Fibroblast of the aortic adventitia (primary cell): Measurements from ENCODE around the gene KSR1. TPM values are rescaled to one million over a fixed set of nuclear protein-coding genes. Genes with fewer than 3 reads are reported as not detected.
A peak's percentile ranks its signal among the peaks of the same experiment; 100 is the strongest.
"Not testable (repeated sequence)": the region's sequence is repeated elsewhere in the genome, so short reads cannot be mapped to it uniquely, and the experiment has no call there.

Source experiments
- DNase-seq: peaks from one replicate; pipeline ENCODE4 v3.0.0-alpha.2; 2010; ENCODE audit warnings: low read depth
- H3K4me3 ChIP-seq: 2 replicates; pipeline ENCODE4 v1.5.1; 2011; ENCODE audit warnings: low read depth, mild to moderate bottlenecking, control low read depth, low read length, moderate library complexity
- CTCF ChIP-seq: IDR thresholded peaks from 2 replicates; pipeline ENCODE4 v1.5.1; 2011; ENCODE audit warnings: mild to moderate bottlenecking, low read length, control low read depth, inconsistent platforms; ENCODE audit not compliant: insufficient read depth
- total RNA-seq: library from RNA; depleted of rRNA; stranded (reverse); fragments of >200 nt; gene quantifications from 2 replicates; pipeline ENCODE4 v1.2.3, GENCODE V29; 2012; ENCODE audit warnings: low replicate concordance

KSR1 gene
- total RNA-seq, 1 donor: 19.4 TPM

- DNase-seq: no peak
- TF ChIP-seq CTCF: no peak
- H3K4me3 ChIP-seq: no peak overlapping the region
These were observed 35.1 kb upstream of the KSR1 start for GRCh38 chr17:27421111-27421510.

GRCh38 chr17:27421626-27422025 is 34.6 kb upstream of the KSR1 start:
- not testable (repeated sequence) for DNase-seq, H3K4me3 ChIP-seq

- DNase-seq: no peak
- no peak overlapping the region for H3K4me3 ChIP-seq
- no peak for TF ChIP-seq CTCF
These were observed 33.6 kb upstream of the KSR1 start for GRCh38 chr17:27422601-27423000.

DNA sequence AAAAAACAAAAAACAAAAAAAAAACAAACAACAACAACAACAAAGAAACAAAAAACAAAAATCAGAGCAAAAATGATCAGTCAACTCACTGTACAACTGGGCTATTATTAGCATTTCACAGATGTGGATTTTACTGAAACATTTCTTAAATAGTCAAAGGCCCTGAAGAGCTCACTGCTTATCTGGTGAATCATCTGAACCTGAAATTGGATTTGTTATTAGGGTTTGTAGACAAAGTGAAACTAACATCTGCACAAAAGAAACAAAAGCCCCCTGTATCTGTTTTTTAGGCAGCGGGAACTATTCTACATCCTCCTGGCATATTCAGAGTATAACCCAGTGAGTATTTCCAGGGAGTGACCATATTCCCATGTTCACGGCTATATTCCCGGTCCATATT is 32.6 kb upstream of the KSR1 start:
- TF ChIP-seq CTCF: no peak
- peak; percentile 30 for DNase-seq
- no peak overlapping the region for H3K4me3 ChIP-seq

- DNase-seq: no peak
- no peak overlapping the region for H3K4me3 ChIP-seq
- no peak for TF ChIP-seq CTCF
These were observed 31.7 kb upstream of the KSR1 start for GRCh38 chr17:27424516-27424915.

GRCh38 chr17:27424941-27425340 is 31.3 kb upstream of the KSR1 start:
- DNase-seq: no peak
- TF ChIP-seq CTCF: no peak
- H3K4me3 ChIP-seq: no peak overlapping the region

DNA sequence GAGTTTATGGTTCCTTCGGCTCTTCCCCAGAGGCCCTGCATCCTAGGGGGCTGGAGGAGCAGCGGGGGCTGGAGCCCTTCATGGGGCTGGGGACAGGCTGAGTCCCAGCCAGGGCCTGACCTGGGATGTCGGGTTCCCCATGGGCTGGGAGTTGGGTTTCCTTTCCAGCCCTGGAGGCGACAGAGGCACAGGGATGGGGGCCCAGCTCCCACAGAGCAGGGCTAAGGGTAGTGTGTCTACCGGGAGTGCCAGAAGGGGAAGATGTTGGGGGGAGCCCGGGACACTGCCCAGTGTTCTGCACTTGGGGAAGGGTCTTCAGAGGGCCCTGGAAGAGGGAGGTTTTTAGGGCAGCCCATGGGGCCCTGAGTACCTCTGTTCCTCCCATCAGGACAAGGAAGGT is 30.7 kb upstream of the KSR1 start:
- not testable (repeated sequence) for H3K4me3 ChIP-seq, DNase-seq

DNA sequence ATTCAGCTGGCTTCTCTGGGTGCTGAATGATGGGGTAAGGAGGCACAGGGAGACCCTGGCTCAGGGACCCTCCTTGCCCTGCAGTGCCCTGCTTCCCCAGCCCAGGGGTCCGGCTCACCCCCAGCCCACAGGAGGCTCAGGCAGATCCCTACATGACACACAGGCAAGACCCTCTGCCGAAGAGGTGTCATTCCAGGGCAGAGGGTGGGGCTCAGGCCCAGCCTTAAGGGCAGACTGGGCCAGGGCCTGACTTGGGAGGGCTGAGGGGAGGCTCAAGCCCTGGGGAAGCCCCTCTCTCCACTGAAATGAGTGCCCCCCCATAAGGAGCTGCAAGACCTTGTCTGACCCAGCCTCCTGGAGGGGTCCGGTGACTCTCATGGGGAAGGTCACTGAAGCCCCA is 30.3 kb upstream of the KSR1 start:
- DNase-seq: no peak
- no peak for TF ChIP-seq CTCF
- H3K4me3 ChIP-seq: no peak overlapping the region

DNA sequence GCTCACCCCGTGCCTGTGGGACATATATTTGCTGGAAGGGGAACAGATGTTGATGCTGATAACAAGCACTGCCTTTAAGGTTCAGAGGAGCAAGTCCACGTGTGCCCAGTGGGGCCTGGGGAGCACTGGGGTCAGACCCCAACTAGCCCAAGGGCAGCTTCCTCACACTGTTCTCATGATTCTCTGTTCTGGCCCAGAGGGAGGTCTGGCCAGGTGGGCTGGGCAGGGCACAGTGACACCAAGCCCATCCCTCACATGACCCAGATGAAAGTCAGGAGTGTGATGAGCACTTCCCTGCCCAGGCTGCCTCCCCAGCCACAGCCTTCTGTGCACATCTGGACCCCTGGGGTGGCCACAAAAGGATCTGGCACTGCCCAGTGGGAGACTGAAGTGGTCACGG is 29.8 kb upstream of the KSR1 start:
- H3K4me3 ChIP-seq, DNase-seq: not testable (repeated sequence)

GRCh38 chr17:27427166-27427862 is 28.9 kb upstream of the KSR1 start:
- not testable (repeated sequence) for DNase-seq, H3K4me3 ChIP-seq
